ENCODE measurements around the gene GABRR3.
A peak's percentile ranks its signal among the peaks of the same experiment; 100 is the strongest.

GABRR3 gene

GRCh38 chr3:97988784-97989568 is 46.1 kb downstream of the GABRR3 start:
- DNase-seq = no peak

GRCh38 chr3:97987306-97987705 is 47.8 kb downstream of the GABRR3 start:
- no peak for DNase-seq

GRCh38 chr3:97983933-97984491 is 51.1 kb downstream of the GABRR3 start:
- DNase-seq = no peak

GRCh38 chr3:97981886-97982285 is 53.2 kb downstream of the GABRR3 start:
- DNase-seq = no peak

- no peak for DNase-seq
These were observed 55.5 kb downstream of the GABRR3 start for GRCh38 chr3:97979610-97980009.

- no peak for DNase-seq
These were observed 59.6 kb downstream of the GABRR3 start for GRCh38 chr3:97975466-97975865.

GRCh38 chr3:97974996-97975395 is 60.1 kb downstream of the GABRR3 start:
- no peak for DNase-seq

GRCh38 chr3:97972976-97973375 is 62.1 kb downstream of the GABRR3 start:
- no peak for DNase-seq

GRCh38 chr3:97971679-97972567 is 63.2 kb downstream of the GABRR3 start, which contains the start of gene RIOX2:
TSS of gene RIOX2 (minus strand) at chr3:97972431. CDS start at chr3:97967593, 4,838 bp downstream.
- peak; percentile 64 for DNase-seq

GRCh38 chr3:97970956-97971620 is 64.0 kb downstream of the GABRR3 start:
- DNase-seq = no peak

GRCh38 chr3:97970156-97970555 is 65.0 kb downstream of the GABRR3 start:
- no peak for DNase-seq

GRCh38 chr3:97969541-97969940 is 65.6 kb downstream of the GABRR3 start:
- DNase-seq = no peak

GRCh38 chr3:97968376-97968775 is 66.7 kb downstream of the GABRR3 start:
- DNase-seq = no peak

- no peak for DNase-seq
These were observed 67.1 kb downstream of the GABRR3 start for GRCh38 chr3:97967966-97968365.

- no peak for DNase-seq
These were observed 73.9 kb downstream of the GABRR3 start for GRCh38 chr3:97960993-97961766.

- DNase-seq = no peak
These were observed 74.6 kb downstream of the GABRR3 start for GRCh38 chr3:97960551-97960950.

GRCh38 chr3:97959872-97960271 is 75.2 kb downstream of the GABRR3 start:
- no peak for DNase-seq

- no peak for DNase-seq
These were observed 76.3 kb downstream of the GABRR3 start for GRCh38 chr3:97958796-97959195.

GRCh38 chr3:97958396-97958795 is 76.7 kb downstream of the GABRR3 start:
- DNase-seq = no peak

- DNase-seq = peak; percentile 79
These were observed 77.4 kb downstream of the GABRR3 start for GRCh38 chr3:97957617-97958311.

- no peak for DNase-seq
These were observed 79.1 kb downstream of the GABRR3 start for GRCh38 chr3:97956051-97956450.
